Calu3 (cell line): ENCODE measurements around the gene CGRRF1. TPM values are rescaled to one million over a fixed set of nuclear protein-coding genes. Genes with fewer than 3 reads are reported as not detected.
A peak's percentile ranks its signal among the peaks of the same experiment; 100 is the strongest.

ENCODE experiments used
- BruUV-seq: library from RNA; stranded (reverse); fragments of 400-500 nt; replicated peaks from 2 replicates; lab custom pipeline; 2021; lab: Mats Ljungman, UMichigan
- CTCF ChIA-PET: fragments of 300-600 bp; sonication (Branson Sonifier 250); formaldehyde crosslinking; loops from one replicate; lab custom pipeline; 2022; ENCODE audit warnings: antibody characterized with exemption; lab: Charles Lee
- DNase-seq: peaks from one replicate; pipeline ENCODE4 v3.0.0; 2022
- H3K27ac Mint-ChIP-seq: one replicate; pipeline ENCODE4 v1.8.0; 2022; ENCODE audit warnings: mixed read lengths; ENCODE audit not compliant: unreplicated experiment
- H3K27me3 Mint-ChIP-seq: one replicate; pipeline ENCODE4 v1.8.0; 2022; ENCODE audit warnings: mixed read lengths; ENCODE audit not compliant: unreplicated experiment
- H3K36me3 Mint-ChIP-seq: one replicate; pipeline ENCODE4 v1.8.0; 2022; ENCODE audit warnings: mild to moderate bottlenecking, moderate library complexity, mixed read lengths; ENCODE audit not compliant: insufficient read depth, unreplicated experiment
- H3K4me1 Mint-ChIP-seq: one replicate; pipeline ENCODE4 v1.8.0; 2022; ENCODE audit warnings: mild to moderate bottlenecking, low read depth, mixed read lengths; ENCODE audit not compliant: unreplicated experiment
- H3K4me3 Mint-ChIP-seq: one replicate; pipeline ENCODE4 v1.8.0; 2022; ENCODE audit warnings: mild to moderate bottlenecking, low read depth, moderate library complexity, mixed read lengths; ENCODE audit not compliant: unreplicated experiment
- H3K9me3 Mint-ChIP-seq: one replicate; pipeline ENCODE4 v1.8.0; 2022; ENCODE audit warnings: low read depth, mixed read lengths; ENCODE audit not compliant: unreplicated experiment
- intact Hi-C: fragments of 100-400 bp; cut with micrococcal nuclease; formaldehyde crosslinking; loops from one replicate; pipeline ENCODE4 v1.10.0; 2022; ENCODE audit not compliant: unreplicated experiment
- total RNA-seq: library from RNA; stranded (reverse); gene quantifications from 2 replicates; pipeline ENCODE4 v1.2.3, GENCODE V29; 2022
- TF ChIP-seq, protein P1 (sequence below): fragments of 200-600 bp; IDR thresholded peaks from one replicate; pipeline ENCODE4 v1.8.0; 2022; ENCODE audit warnings: antibody characterized with exemption; ENCODE audit not compliant: unreplicated experiment

Gene CGRRF1
- total RNA-seq, 1 experiment from 2014 or later: 12.4 TPM

DNA sequence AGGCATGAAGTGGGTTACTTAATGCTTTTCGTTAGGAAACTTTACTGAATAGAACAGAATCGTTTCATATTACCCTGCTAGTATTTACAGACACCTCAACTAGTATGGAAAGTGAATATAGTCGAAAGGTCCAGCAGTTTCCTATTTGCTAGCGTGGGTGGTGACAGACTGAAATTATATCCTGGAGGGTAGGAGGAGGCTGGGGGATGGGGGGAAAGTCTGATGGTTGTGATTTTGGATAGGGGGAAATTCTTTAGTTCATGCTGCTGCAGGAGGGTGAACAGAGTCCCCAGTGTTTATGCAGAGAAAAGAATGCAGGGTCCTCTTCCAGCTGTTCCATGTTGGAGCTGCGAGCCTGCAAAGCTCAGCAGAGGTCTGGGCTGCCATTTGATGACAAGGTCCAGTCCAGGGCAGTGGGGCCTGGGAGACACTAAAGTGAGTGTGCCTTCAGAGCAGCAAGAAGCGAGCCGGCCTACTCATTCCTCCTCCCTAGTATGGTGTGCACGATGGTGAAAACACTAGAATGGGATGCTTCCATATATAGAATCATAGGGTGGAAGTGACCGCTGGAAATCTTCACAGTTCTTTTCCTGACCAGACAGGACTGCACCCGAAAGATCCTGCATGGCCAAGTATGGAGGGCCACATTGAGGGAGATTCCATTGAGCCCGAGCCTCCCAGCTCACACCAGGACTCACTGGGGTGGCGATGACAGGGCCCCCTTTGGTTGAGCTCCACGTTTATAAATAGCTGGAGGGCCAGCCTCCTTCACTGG, 59.3 kb downstream of the CGRRF1 start:
- DNase-seq: no peak
- CTCF ChIA-PET: interaction anchor here (0.7 to 5.3 kb wide), 4 partner anchors 8 to 205 kb away, joined by 3 to 81 read pairs (median 6); no protein-coding TSS in a partner anchor
- H3K27me3 Mint-ChIP-seq: no peaks in the 10 kb centered on the region
- peak overlapping the region; percentile 92 for H3K4me3 Mint-ChIP-seq
- peaks cover 7% of the 10 kb centered on the region for H3K4me1 Mint-ChIP-seq
- H3K27ac Mint-ChIP-seq: no peak overlapping the region
- BruUV-seq: no TSS peak
- H3K9me3 Mint-ChIP-seq: peaks cover 5% of the 10 kb centered on the region
- intact Hi-C loops: no loop called here
- peaks cover 37% of the 10 kb centered on the region for H3K36me3 Mint-ChIP-seq
- TF ChIP-seq, protein P1, sequence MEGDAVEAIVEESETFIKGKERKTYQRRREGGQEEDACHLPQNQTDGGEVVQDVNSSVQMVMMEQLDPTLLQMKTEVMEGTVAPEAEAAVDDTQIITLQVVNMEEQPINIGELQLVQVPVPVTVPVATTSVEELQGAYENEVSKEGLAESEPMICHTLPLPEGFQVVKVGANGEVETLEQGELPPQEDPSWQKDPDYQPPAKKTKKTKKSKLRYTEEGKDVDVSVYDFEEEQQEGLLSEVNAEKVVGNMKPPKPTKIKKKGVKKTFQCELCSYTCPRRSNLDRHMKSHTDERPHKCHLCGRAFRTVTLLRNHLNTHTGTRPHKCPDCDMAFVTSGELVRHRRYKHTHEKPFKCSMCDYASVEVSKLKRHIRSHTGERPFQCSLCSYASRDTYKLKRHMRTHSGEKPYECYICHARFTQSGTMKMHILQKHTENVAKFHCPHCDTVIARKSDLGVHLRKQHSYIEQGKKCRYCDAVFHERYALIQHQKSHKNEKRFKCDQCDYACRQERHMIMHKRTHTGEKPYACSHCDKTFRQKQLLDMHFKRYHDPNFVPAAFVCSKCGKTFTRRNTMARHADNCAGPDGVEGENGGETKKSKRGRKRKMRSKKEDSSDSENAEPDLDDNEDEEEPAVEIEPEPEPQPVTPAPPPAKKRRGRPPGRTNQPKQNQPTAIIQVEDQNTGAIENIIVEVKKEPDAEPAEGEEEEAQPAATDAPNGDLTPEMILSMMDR: no peak

GRCh38 chr14:54570047-54570446, 60.3 kb downstream of the CGRRF1 start:
- no peaks in the 10 kb centered on the region for H3K27me3 Mint-ChIP-seq
- CTCF ChIA-PET: no interaction called here
- peaks cover 31% of the 10 kb centered on the region for H3K36me3 Mint-ChIP-seq

DNA sequence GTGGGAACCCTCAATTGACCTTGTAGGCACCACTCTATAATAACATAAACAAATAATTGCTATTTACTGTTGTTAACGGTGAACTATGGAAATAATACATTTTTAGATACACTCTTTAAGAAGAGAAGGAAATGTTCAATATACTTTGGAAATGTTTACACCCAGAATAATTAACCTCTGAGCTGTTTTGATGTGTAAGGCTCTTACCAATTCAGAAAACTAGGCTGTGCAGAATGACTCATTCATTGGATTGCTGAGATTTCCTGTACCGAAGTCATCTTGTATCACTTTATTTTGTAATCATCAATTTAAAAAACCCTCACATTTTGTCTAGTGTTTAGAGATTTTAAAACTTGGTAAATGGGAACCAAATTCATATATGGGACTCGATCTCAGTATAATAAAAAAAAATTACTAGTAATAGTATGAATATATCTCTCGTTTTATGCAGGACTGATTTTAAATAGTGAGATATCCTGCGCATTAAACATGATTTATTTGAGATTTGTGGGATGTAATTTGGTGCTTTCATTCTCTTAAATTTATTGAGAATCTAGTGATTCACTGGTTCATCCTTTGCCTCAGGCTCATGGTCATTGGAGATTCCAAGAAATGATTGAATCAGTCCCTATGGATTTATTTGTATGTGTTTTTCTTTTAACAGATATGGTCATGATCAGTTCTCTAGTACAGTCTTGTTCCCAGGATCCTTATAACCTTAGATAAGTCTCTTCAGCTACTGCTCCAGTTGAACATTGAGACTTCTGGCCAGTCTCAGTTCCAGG, 61.1 kb downstream of the CGRRF1 start:
- DNase-seq: no peak
- Mint-ChIP-seq H3K27ac (no peak overlapping the region), H3K27me3 (no peaks in the 10 kb centered on the region), H3K4me3 (no peak overlapping the region), H3K4me1 (peaks cover 7% of the 10 kb centered on the region), H3K9me3 (peaks cover 5% of the 10 kb centered on the region), H3K36me3 (peaks cover 23% of the 10 kb centered on the region)
- intact Hi-C loops: no loop called here
- TF ChIP-seq, protein P1: no peak
- CTCF ChIA-PET: interaction anchor here (0.6 kb wide), 1 partner anchor 55 kb away, joined by 3 read pairs; no protein-coding TSS in a partner anchor
- no TSS peak for BruUV-seq

More at GRCh38 chr14:54570047-54570446, 60.3 kb downstream of the CGRRF1 start:
- TSS peak; percentile 7 for BruUV-seq
- TF ChIP-seq, protein P1: no peak
- no peak overlapping the region for H3K4me3 Mint-ChIP-seq
- H3K9me3 Mint-ChIP-seq: peaks cover 5% of the 10 kb centered on the region
- H3K4me1 Mint-ChIP-seq: peaks cover 7% of the 10 kb centered on the region
- intact Hi-C loops: no loop called here
- DNase-seq: no peak
- H3K27ac Mint-ChIP-seq: no peak overlapping the region

- BruUV-seq: no TSS peak
- Mint-ChIP-seq H3K4me3 (no peak overlapping the region), H3K27me3 (no peaks in the 10 kb centered on the region), H3K9me3 (peaks cover 5% of the 10 kb centered on the region), H3K36me3 (peaks cover 10% of the 10 kb centered on the region), H3K4me1 (peaks cover 7% of the 10 kb centered on the region), H3K27ac (no peak overlapping the region)
- CTCF ChIA-PET: interaction anchor here (1.4 kb wide), 1 partner anchor 119 kb away, joined by 6 read pairs; no protein-coding TSS in a partner anchor
- DNase-seq: peak; percentile 36
- intact Hi-C loops: no loop called here
- TF ChIP-seq, protein P1: no peak
Measured at GRCh38 chr14:54572316-54572715, 62.6 kb downstream of the CGRRF1 start.
